Measurements from ENCODE around the gene GLOD5.

GLOD5 gene

DNA sequence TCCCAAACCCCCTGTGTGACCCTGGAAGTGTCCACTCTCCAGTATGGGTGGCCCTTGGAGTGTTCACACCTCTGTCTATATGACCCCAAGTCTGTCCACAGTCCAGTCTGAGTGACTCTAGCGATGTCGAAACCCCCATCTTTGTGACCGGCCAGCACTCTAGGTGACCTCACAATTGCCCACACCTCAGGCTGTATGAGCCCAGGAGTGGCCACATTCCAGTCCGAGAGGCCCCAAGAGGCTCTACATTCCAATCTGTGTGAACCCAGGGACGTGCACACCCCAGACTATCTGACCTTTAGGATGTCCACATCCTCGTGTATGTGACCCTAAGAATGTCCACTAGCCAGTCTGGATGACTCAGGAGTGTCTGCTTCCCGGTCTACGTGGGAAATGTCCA, 7.3 kb upstream of the GLOD5 start:
- DNase-seq (ENCODE audit: low read depth in 2 of 2) = no peak

DNA sequence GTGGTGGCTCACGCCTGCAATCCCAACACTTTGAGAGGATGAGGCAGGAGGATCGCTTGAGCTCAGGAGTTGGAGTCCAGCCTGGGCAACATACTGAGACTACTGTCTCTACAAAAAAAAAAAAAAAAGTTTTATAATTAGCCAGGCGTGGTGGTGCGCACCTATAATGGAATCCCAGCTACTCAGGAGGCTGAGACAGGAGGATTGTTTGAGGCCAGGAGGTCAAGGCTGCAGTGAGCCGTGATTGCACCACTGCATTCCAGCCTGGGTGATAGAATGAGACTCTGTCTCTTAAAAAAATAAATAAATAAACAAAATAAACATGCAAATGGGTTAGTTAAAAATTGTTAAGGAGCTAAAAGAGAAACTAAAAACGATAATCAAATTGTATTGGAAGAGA, 7.7 kb downstream of the GLOD5 start:
- no peak for DNase-seq (ENCODE audit: low read depth in 2 of 2)

DNA sequence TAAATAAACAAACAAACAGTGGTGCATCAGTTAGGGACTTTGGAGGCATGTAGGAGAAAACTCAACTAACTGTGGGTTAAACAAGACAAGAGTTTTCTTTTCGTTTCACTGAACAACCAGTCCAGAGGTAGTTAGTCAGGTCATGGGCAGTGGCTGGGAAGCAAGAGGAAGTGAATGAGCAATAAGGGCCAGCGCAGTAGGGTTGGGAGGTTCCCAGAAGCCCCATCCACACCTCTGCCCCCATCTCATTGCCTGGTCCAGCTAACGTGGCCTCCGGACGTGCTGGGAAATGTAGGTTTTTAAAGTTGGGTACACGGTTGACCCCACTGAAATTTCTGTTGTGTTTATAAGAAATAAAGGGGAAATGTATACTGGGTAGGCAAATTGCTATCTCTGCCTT, 8.7 kb downstream of the GLOD5 start:
- no peak for DNase-seq (ENCODE audit: low read depth in 2 of 2)

DNA sequence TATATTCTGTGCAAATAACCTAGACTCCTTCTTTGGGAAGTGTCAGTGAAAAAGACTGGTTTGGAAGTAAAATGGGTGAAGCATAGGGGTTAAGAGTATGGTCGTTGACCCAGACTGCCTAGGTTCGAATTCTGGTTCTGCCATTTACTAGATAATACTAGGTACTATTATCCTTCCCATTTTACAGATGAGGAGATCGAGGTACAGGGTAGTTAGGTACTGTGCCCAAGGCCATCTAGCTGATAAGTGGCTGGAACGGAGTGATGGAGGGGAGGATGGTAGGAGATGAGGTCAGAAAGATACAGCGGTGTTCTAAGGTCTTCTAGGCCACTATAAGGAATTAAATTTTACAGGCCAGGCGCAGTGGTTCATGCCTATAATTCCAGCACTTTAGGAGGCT, 11.1 kb downstream of the GLOD5 start:
- DNase-seq (ENCODE audit: low read depth in 2 of 2) = no peak

DNA sequence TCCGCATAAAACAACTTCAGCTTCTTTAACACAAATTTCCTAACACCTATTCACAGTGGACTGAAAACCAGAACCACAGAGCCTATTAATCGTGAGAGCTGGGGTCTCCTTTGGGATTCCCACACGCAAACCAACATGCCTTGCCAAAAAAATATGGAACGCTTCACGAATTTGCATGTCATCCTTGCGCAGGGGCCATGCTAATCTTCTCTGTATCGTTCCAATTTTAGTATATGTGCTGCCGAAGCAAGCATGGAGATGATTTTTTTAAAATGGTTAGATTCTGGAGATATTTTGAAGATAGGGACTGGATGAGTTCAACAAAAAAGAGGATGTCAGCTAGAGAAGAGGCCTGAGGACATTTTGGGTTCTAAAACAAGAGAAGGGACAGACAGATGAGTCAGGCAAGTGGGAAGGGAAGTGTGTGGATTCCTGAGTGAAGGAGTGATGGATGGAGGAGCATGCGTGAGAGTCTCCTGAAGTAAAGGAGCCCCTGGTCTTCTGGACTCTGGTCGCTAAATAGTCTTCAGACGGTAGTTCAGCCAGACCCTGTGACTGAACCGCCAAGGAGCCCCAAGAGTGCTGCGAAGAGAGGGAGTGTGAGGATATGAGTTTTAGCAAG, 15.4 kb downstream of the GLOD5 start:
- DNase-seq (ENCODE audit: low read depth in 2 of 2) = no peak

DNA sequence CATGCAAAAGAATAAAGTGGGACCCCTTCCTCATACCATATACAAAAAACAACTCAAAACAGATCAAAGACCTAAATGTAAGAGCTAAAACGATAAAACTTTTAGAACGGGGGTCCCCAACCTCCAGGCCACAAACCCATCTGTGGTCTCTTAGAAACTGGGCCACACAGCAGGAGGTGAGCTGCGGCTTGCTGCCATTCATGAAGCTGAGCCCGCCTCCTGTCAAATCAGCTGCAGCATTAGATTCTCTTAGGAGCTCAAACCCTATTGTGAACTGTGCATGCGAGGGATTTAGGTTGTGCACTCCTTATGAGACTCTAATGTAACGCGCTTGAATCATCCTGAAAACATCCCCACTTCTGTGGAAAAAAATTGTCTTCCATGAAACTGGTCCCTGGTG, 17.9 kb downstream of the GLOD5 start:
- no peak for DNase-seq (ENCODE audit: low read depth in 2 of 2)

DNA sequence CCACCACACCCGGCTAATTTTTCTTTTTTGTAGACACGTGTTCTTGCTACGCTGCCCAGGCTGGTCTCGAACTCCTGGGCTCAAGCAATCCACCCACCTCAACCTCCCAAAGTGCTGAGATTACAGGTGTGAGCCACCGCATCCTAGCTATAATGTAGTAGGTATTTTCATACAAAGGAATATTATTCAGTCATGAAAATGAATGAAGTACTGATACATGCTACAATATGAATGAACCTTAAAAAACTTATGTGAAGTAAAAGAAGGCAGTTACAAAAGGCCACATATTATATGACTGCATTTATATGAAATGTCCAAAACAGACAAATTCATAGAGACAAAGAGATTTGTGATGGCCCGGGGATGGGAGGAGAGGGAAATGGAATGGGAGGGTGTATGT, 20.2 kb downstream of the GLOD5 start:
- DNase-seq (ENCODE audit: low read depth in 2 of 2) = no peak

DNA sequence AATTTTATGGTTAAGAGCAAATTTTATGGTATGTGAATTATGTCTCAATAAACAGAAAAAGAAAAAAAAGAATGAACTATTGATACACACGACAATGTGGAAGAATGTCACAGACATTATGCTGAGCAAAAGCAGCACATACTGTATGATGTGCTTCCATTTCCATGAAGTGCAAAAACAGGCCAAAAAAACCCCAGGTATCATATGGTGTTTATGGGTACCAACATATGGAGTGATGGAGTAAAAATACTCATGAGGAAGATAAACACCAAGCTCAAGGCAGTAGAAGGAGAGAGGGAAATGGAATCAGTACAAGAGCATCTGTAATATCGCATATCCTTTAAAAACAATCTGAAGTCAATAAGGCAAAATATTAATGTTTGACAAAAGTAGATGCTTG, 20.7 kb downstream of the GLOD5 start:
- DNase-seq (ENCODE audit: low read depth in 2 of 2) = no peak

DNA sequence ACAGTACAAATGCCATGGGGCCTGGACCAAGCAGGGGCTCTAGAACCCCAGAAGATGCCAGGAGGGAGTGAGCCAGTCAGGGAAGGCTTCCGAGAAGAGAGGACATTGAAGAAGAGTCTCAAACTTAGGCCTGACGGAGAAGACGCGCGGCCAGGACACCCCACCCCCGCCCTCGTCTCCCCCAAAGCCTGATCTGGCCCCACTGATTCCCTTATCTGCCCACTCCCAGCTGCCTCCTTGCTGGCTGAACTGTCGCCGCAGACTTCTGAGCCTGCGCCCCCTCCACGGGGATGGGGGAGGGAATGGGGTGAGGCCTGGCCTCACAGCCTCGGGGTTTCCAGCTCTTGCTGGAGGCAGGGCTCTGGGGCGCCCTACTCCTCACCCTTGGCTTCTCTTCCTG, 21.2 kb downstream of the GLOD5 start:
- no peak for DNase-seq (ENCODE audit: low read depth in 2 of 2)

DNA sequence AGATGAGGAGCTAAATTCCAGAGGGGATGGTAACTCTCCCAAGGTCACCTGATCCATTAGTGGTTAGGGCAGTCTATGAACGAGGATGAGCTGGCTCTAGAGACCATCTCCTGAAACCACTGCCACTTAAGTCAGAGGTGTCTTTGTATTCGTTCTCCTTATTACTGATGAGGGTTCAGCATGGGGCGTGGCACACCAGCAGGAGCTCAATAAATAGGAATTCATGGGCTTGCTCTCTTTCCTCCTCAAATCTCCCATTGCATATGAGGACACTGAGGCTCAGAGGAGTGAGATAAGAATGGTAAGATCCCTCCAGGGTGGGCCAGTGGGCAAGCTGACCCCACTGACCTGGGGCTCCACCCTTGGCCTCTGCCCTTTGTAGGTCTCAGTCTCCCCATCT, 23.2 kb downstream of the GLOD5 start:
- DNase-seq (ENCODE audit: low read depth in 2 of 2) = no peak

DNA sequence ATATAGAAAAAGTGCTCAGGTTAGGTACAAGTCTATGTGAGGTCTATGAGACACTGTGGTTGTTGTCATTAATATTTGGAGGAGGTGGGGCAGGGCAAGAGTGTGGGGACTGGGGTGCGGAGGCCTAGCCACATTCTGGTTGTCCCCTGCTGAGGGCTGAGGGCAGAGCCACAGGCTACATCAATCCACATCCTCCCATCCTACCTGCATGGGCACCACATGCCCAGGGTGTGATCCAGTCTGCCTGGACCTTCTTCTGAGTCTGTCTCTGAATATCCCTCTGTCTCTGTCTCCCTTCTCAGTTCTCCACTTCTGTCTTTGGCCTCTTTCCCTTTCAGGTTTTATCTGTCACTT, 23.6 kb downstream of the GLOD5 start:
- no peak for DNase-seq (ENCODE audit: low read depth in 2 of 2)

DNA sequence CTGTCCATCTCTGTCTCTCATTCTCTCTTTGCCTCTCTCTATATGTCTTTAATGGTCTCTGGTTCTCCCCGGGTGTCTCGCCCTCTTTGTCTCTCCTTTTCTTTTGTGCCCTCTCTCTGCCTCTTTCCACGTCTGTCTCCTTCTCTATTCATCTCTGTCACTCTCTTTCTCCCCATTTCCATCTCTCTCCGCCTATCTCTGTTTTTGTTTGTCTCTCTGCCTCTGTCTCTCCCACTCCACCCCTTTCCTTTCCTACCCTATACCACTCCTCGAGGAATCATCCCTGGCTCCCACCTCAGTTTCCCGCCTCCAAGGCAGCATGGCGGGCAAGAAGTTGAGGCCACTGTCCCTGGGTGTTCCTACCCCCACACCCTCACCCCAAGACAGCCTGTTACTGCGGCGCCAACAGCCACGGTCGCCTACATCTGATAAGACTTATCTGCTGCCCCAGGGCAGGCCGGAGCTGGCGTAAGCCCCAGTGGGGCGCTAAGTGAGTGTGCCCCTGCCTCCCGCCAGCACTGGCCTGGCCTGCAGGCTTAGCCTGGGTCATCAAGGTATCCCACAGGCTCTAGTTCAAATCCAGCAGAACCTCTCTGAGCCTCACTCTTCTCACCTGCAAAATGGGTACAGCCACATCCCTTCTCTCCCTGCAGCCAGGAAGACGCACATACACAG, 24.1 kb downstream of the GLOD5 start:
- no peak for DNase-seq (ENCODE audit: low read depth in 2 of 2)

DNA sequence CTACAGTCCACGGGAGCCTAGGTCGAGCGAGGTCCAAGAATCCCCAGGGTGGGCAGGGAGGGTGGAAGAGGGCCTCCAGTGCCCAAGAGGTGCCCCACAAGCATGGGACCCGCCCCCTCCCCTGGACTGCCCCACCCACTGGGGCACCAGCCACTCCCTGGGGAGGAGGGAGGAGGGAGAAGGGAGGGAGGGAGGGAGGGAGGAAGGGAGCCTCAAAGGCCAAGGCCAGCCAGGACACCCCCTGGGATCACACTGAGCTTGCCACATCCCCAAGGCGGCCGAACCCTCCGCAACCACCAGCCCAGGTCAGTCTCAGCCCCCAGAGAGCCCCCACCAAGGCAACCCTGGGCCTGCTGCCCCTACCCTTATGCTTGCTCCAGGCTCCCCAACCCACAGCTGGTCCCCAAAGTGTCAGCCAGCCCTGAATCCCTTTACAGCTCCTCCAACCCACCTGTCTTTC, 24.8 kb downstream of the GLOD5 start, which contains the start of gene GATA1:
GATA1 (plus strand) TSS at position 250 of the 460 bp plus-strand sequence. CDS start 4,520 bp downstream, outside the sequence.
- no peak for DNase-seq (ENCODE audit: low read depth in 2 of 2)

DNA sequence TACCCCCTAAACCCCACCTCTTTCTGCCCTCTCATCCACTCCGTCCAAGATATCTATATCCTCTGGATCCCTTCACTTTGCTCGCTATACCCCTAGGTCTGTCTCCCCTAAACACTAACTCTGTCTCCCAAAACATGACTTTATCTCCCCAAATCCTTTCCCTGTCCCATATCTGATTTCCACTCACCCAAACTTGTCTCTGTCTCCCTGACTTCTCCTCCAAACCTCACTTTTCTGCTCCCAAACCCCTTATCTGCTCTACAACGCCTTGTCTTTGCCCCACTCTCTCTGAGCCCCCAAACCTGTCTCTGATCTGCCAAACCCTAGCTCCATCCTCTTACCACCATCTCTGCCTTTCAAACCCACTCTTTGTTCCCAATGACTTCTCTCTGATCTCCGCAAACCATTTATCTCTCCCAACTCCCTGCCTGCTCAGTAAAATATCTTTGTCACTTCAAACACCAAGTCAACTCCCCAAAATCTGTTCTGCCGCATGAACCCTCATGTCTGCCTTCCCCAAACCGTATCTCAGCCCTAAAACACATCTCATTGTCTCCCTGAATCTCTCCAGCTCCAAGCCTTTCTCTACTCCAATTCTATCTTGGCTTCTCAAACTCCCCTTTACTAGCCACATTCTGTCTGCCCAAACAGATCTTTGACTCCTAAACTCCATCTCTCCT, 25.4 kb downstream of the GLOD5 start:
- no peak for DNase-seq (ENCODE audit: low read depth in 2 of 2)

DNA sequence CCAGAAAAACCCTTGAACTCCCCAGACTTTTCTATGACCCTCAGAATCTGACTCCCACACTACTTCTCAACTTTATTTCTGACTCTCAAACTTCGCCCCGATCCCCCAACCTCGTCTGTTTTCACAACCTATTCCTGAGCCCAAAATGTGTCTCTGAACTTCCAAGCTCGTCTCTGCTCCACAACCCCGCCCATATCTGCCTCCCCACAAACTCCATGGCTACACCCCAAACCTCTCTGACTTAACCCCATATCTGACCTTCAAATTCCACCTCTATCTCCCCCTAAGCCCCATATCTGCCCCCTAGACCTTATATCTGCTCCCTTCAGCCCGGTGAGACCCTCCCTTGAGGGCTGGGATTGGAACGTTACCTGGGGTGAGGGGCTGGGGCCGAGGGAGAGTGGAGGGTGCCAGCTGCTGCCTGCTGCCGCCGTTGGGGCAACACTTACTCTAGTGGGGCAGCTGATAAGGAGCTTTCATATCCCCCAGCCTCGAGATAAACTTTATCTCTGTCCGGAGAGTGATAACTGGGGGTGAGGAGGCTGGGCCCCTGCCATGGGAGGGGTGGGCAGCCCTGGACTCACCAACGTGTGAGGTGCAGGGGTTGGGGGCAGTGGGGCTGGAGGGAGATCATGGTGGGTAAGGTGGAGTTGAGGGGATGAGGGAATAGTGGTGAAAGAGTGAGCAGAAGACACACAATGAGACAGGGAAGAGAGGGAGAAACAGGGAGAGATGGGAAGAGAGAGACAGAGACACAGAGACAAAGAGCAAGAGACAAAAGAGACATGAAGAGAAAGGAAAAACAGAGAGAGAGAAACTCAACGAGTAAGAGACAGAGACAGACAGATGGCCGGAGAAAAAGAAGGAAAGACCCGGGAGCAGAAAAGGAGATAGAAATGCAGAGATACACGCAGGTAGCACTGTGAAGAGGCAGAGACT, 26.2 kb downstream of the GLOD5 start:
- DNase-seq (ENCODE audit: low read depth in 2 of 2) = no peak

DNA sequence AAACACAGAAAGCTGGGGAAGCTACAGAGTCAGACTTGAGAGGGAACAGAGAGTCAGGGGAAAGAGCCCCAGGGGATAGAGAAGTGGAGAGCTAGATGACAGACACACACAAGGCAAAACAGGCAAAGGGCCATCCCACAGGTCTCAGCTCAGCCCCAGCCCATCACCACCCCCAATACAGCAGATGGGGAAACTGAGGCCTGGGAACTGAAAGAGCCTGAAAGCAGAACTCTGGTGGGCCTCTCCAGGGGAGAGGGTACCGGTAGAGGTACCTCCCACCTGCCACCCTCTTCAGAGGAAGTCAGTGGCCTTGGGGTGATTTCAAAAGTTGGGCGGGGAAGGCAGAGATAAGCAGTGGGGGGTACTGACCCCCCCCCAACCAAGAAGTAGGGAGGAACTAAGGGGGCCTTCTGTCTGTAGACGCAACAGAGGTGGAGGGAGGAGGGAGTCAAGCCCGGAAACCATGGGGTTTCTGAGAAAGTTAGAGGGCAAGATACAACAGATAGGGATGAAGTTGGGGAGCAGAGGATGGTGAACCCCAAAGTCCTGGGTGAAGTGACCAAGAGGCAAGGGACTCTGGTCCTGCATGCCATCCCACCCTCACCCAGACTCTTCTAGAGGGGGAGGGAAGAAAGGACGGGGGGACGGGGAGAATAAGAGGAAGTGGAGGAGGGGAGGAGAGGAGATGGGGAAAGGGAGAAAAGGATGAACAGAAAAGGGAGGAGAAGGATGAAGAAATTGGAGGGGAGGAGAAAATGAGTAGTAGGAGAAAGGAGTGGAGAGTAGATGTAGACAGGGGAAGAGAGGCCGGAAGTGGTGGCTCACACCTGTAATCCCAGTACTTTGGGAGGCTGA, 28.0 kb downstream of the GLOD5 start:
- DNase-seq (ENCODE audit: low read depth in 2 of 2) = no peak

DNA sequence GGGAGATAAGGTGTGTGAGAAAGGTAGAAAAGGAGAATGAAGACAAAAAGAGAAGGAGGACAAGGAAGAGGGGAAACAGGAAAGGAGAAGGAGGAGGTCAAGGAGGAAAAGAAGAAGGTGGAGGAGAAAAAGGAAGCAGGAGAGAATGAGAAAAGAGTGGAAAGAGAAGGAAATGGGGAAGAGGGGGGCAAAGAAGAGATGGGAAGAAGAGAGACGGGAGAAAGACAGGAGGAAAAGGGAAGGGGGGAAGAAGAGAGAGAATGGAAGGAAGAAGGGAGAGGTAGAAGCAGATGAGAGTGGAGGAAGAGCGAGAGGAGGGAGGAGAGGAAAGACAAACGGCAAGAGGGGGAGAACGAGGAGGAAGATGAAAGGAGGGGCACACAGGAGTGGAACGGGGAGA, 28.9 kb downstream of the GLOD5 start:
- DNase-seq (ENCODE audit: low read depth in 2 of 2) = no peak

DNA sequence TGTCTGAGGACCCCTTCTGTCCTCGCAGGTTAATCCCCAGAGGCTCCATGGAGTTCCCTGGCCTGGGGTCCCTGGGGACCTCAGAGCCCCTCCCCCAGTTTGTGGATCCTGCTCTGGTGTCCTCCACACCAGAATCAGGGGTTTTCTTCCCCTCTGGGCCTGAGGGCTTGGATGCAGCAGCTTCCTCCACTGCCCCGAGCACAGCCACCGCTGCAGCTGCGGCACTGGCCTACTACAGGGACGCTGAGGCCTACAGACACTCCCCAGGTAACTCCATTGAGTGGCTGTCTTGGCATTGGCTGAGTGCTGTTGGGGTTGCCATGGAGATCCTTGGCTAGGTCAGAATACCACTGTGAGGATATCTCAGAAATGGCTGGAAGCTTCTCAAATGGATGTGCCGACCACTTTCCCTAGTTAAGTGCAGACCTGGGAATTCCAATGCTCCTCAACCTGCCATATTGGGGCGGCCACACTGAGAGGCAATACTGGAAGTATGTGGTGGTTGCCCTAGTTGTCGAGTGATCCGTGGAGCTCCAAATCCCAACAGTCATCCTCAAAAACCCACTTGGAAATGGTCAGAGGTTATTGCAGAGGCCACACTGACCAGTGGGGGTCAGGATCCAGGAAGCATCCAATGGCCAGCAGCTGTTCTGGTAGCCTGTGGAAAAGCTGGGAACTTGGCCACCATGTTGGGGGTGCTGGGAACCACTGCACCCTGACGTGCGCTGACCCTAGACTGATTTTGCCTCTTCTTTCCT, 29.7 kb downstream of the GLOD5 start:
- no peak for DNase-seq (ENCODE audit: low read depth in 2 of 2)

DNA sequence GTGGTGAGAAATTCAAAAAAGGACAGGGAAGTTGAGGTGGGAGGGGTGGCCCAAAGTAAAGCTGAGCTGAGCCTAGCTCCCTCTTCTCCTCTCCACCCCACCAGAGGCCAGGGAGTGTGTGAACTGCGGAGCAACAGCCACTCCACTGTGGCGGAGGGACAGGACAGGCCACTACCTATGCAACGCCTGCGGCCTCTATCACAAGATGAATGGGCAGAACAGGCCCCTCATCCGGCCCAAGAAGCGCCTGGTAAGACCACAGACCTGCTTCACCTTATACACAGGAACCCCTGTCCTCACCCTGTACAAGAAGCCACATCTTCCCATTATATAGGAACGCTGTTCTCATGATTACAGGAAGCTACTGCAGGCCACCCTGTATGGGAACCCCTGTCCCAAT, 30.7 kb downstream of the GLOD5 start:
- DNase-seq (ENCODE audit: low read depth in 2 of 2) = no peak

DNA sequence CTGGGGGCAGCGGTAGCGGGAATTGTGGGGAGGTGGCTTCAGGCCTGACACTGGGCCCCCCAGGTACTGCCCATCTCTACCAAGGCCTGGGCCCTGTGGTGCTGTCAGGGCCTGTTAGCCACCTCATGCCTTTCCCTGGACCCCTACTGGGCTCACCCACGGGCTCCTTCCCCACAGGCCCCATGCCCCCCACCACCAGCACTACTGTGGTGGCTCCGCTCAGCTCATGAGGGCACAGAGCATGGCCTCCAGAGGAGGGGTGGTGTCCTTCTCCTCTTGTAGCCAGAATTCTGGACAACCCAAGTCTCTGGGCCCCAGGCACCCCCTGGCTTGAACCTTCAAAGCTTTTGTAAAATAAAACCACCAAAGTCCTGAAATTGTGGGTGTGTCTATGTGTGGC, 32.4 kb downstream of the GLOD5 start:
- DNase-seq (ENCODE audit: low read depth in 2 of 2) = no peak
